ENCODE measurements around the gene KDM6B. TPM values are rescaled to one million over a fixed set of nuclear protein-coding genes. Genes with fewer than 3 reads are reported as not detected.
"Not testable (repeated sequence)": the region's sequence is repeated elsewhere in the genome, so short reads cannot be mapped to it uniquely, and the experiment has no call there.

Gene KDM6B
- total RNA-seq, 1 donor = 88.1 TPM

GRCh38 chr17:7862692-7863437 lies 28.8 kb downstream of the KDM6B start:
- Histone ChIP-seq H3K27me3 (ENCODE audit: insufficient read depth, low read length) (no peaks in the 10 kb centered on the region), H3K4me3 (ENCODE audit: low read length) (no peak overlapping the region), H3K4me1 (ENCODE audit: insufficient read depth, low read length) (peaks cover 26% of the 10 kb centered on the region), H3K9me3 (ENCODE audit: low read depth, low read length) (no peaks in the 10 kb centered on the region)

- H3K4me3 ChIP-seq (ENCODE audit: low read length); H3K9me3 ChIP-seq (ENCODE audit: low read depth, low read length); H3K27me3 ChIP-seq (ENCODE audit: insufficient read depth, low read length): not testable (repeated sequence)
- H3K4me1 ChIP-seq (ENCODE audit: insufficient read depth, low read length) = peaks cover 28% of the 10 kb centered on the region
Observed at GRCh38 chr17:7864384-7864783, 30.4 kb downstream of the KDM6B start.

GRCh38 chr17:7864995-7865650 lies 31.1 kb downstream of the KDM6B start:
- Histone ChIP-seq H3K4me3 (ENCODE audit: low read length) (no peak overlapping the region), H3K27me3 (ENCODE audit: insufficient read depth, low read length) (no peaks in the 10 kb centered on the region), H3K4me1 (ENCODE audit: insufficient read depth, low read length) (peaks cover 35% of the 10 kb centered on the region), H3K9me3 (ENCODE audit: low read depth, low read length) (no peaks in the 10 kb centered on the region)

- Histone ChIP-seq H3K27me3 (ENCODE audit: insufficient read depth, low read length) (no peaks in the 10 kb centered on the region), H3K9me3 (ENCODE audit: low read depth, low read length) (no peaks in the 10 kb centered on the region), H3K4me1 (ENCODE audit: insufficient read depth, low read length) (peaks cover 57% of the 10 kb centered on the region), H3K4me3 (ENCODE audit: low read length) (no peak overlapping the region)
Observed at GRCh38 chr17:7867881-7868329, 33.9 kb downstream of the KDM6B start.

GRCh38 chr17:7873051-7873450 lies 39.0 kb downstream of the KDM6B start:
- H3K4me1 ChIP-seq (ENCODE audit: insufficient read depth, low read length) = peaks cover 64% of the 10 kb centered on the region
- H3K9me3 ChIP-seq (ENCODE audit: low read depth, low read length) = no peaks in the 10 kb centered on the region
- no peak overlapping the region for H3K4me3 ChIP-seq (ENCODE audit: low read length)
- no peaks in the 10 kb centered on the region for H3K27me3 ChIP-seq (ENCODE audit: insufficient read depth, low read length)

- Histone ChIP-seq H3K27me3 (ENCODE audit: insufficient read depth, low read length) (no peaks in the 10 kb centered on the region), H3K4me3 (ENCODE audit: low read length) (no peak overlapping the region), H3K9me3 (ENCODE audit: low read depth, low read length) (no peaks in the 10 kb centered on the region), H3K4me1 (ENCODE audit: insufficient read depth, low read length) (peaks cover 51% of the 10 kb centered on the region)
Observed at GRCh38 chr17:7875804-7876370, 41.9 kb downstream of the KDM6B start.

- no peaks in the 10 kb centered on the region for H3K27me3 ChIP-seq (ENCODE audit: insufficient read depth, low read length)
- no peaks in the 10 kb centered on the region for H3K9me3 ChIP-seq (ENCODE audit: low read depth, low read length)
- peaks cover 59% of the 10 kb centered on the region for H3K4me1 ChIP-seq (ENCODE audit: insufficient read depth, low read length)
- H3K4me3 ChIP-seq (ENCODE audit: low read length) = no peak overlapping the region
Observed at GRCh38 chr17:7878234-7878633, 44.2 kb downstream of the KDM6B start.

- Histone ChIP-seq H3K9me3 (ENCODE audit: low read depth, low read length) (no peaks in the 10 kb centered on the region), H3K4me3 (ENCODE audit: low read length) (no peak overlapping the region), H3K4me1 (ENCODE audit: insufficient read depth, low read length) (peaks cover 53% of the 10 kb centered on the region), H3K27me3 (ENCODE audit: insufficient read depth, low read length) (no peaks in the 10 kb centered on the region)
Observed at GRCh38 chr17:7880076-7880868, 46.3 kb downstream of the KDM6B start.

GRCh38 chr17:7881276-7882054 lies 47.4 kb downstream of the KDM6B start:
- Histone ChIP-seq H3K9me3 (ENCODE audit: low read depth, low read length) (no peaks in the 10 kb centered on the region), H3K4me1 (ENCODE audit: insufficient read depth, low read length) (peaks cover 53% of the 10 kb centered on the region), H3K4me3 (ENCODE audit: low read length) (no peak overlapping the region), H3K27me3 (ENCODE audit: insufficient read depth, low read length) (no peaks in the 10 kb centered on the region)

GRCh38 chr17:7882068-7882467 lies 48.1 kb downstream of the KDM6B start:
- H3K9me3 ChIP-seq (ENCODE audit: low read depth, low read length) = no peaks in the 10 kb centered on the region
- peaks cover 57% of the 10 kb centered on the region for H3K4me1 ChIP-seq (ENCODE audit: insufficient read depth, low read length)
- H3K4me3 ChIP-seq (ENCODE audit: low read length) = no peak overlapping the region

GRCh38 chr17:7882629-7883028 lies 48.6 kb downstream of the KDM6B start:
- Histone ChIP-seq H3K4me1 (ENCODE audit: insufficient read depth, low read length) (peaks cover 60% of the 10 kb centered on the region), H3K27me3 (ENCODE audit: insufficient read depth, low read length) (no peaks in the 10 kb centered on the region), H3K9me3 (ENCODE audit: low read depth, low read length) (no peaks in the 10 kb centered on the region), H3K4me3 (ENCODE audit: low read length) (no peak overlapping the region)

More at GRCh38 chr17:7882068-7882467, 48.1 kb downstream of the KDM6B start:
- no peaks in the 10 kb centered on the region for H3K27me3 ChIP-seq (ENCODE audit: insufficient read depth, low read length)

Other genes with a start within 250 kb of the KDM6B start
- 0.52 TPM for gene SOX15, start 244.1 kb upstream of the KDM6B start, total RNA-seq
- gene FXR2, start 219.3 kb upstream of the KDM6B start, total RNA-seq = 7.7 TPM
- gene SAT2, start 206.4 kb upstream of the KDM6B start, total RNA-seq = 28.3 TPM
- gene SHBG, start 204.1 kb upstream of the KDM6B start, total RNA-seq = not detected
- not detected for gene ATP1B2, start 183.3 kb upstream of the KDM6B start, total RNA-seq
- gene TP53, start 146.7 kb upstream of the KDM6B start, total RNA-seq = 9.9 TPM
- 3.6 TPM for gene WRAP53, start 145.7 kb upstream of the KDM6B start, total RNA-seq
- not detected for gene EFNB3, start 129.0 kb upstream of the KDM6B start, total RNA-seq
- under 0.01 TPM for gene DNAH2, start 116.5 kb upstream of the KDM6B start, total RNA-seq
- 8.5 TPM for gene TMEM88, start 20.8 kb downstream of the KDM6B start, total RNA-seq
- gene NAA38, start 23.3 kb downstream of the KDM6B start, total RNA-seq = 14.0 TPM
- gene CYB5D1, start 23.8 kb downstream of the KDM6B start, total RNA-seq = 8.8 TPM
- gene CHD3, start 54.6 kb downstream of the KDM6B start, total RNA-seq = 96.4 TPM
- gene RNF227, start 82.1 kb downstream of the KDM6B start, total RNA-seq = 2.4 TPM
- gene KCNAB3, start 95.6 kb downstream of the KDM6B start, total RNA-seq = 1.2 TPM
- 21.4 TPM for gene TRAPPC1, start 97.7 kb downstream of the KDM6B start, total RNA-seq
- gene CNTROB, start 98.0 kb downstream of the KDM6B start, total RNA-seq = 9.2 TPM
- 0.10 TPM for gene GUCY2D, start 168.4 kb downstream of the KDM6B start, total RNA-seq
- gene ALOX15B, start 204.8 kb downstream of the KDM6B start, total RNA-seq = 0.10 TPM

Data from mononuclear cell (primary cell).